ENCODE results near the gene MPG.

The MPG gene

DNA sequence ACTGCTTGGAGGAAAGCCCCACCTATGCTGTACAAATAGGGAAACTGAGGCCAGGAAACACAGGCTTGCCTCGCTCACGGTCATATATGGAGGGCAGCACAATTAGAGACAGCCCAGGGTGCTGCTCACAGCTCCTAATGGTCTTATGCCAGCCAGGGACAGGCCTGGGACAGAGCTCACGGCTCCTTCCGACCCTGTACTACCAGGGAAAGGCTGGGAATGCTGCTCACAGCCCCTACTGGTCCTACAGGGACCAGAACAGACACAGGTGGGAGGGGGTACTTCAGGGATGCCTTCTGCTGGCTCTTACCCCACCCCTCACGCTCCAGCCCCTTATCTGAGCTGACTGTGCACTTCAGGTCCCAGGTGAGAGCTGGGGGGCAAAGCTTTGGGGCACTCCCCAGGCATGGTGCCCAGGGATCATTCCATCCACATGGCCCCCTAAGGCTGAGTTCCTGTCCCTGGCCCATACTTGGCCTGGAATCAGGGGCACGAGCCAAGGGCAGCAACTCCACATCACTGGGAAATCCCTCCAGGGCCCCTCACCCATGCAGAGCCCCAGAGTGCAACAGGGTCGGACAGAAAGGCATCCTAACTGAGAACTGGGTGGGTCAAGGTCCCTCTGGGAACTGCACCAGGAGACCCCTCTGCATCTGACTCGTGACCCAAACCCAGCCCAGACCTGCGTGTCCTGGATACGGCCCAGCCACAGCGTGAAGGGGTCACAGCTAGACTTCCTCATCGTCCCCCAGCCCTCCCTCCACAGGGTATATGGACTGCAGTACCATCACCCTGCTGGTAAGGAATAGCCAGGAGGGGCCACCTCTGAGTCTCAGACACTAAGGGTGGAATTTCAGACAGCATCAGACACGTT, 11.5 kb upstream of the MPG start:
- DNase-seq (ENCODE audit: low read depth in 2 of 3, low spot score in 2 of 3), result no peak

GRCh38 chr16:67183-67791, 10.7 kb upstream of the MPG start:
- DNase-seq (ENCODE audit: low read depth in 2 of 3, low spot score in 2 of 3), result no peak

- DNase-seq (ENCODE audit: low read depth in 2 of 3, low spot score in 2 of 3), result no peak
These were observed 9.9 kb upstream of the MPG start for GRCh38 chr16:67884-68789.

DNA sequence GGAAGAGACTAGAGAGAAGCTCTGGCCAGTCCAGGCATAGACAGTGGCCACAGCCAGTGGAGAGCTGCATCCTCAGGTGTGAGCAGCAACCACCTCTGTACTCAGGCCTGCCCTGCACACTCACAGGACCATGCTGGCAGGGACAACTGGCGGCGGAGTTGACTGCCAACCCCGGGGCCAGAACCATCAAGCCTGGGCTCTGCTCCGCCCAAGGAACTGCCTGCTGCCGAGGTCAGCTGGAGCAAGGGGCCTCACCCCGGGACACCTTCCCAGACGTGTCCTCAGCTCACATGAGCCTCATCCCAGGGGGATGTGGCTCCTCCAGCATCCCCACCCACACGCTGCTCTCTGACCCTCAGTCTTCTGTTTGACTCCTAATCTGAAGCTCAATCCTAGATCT, 8.8 kb upstream of the MPG start:
- no peak for DNase-seq (ENCODE audit: low read depth in 2 of 3, low spot score in 2 of 3)

- DNase-seq (ENCODE audit: low read depth in 2 of 3, low spot score in 2 of 3), result no peak
These were observed 6.8 kb upstream of the MPG start for GRCh38 chr16:71210-71539.

GRCh38 chr16:71540-72401, 6.3 kb upstream of the MPG start:
- DNase-seq (ENCODE audit: low read depth in 2 of 3, low spot score in 2 of 3), result no peak

DNA sequence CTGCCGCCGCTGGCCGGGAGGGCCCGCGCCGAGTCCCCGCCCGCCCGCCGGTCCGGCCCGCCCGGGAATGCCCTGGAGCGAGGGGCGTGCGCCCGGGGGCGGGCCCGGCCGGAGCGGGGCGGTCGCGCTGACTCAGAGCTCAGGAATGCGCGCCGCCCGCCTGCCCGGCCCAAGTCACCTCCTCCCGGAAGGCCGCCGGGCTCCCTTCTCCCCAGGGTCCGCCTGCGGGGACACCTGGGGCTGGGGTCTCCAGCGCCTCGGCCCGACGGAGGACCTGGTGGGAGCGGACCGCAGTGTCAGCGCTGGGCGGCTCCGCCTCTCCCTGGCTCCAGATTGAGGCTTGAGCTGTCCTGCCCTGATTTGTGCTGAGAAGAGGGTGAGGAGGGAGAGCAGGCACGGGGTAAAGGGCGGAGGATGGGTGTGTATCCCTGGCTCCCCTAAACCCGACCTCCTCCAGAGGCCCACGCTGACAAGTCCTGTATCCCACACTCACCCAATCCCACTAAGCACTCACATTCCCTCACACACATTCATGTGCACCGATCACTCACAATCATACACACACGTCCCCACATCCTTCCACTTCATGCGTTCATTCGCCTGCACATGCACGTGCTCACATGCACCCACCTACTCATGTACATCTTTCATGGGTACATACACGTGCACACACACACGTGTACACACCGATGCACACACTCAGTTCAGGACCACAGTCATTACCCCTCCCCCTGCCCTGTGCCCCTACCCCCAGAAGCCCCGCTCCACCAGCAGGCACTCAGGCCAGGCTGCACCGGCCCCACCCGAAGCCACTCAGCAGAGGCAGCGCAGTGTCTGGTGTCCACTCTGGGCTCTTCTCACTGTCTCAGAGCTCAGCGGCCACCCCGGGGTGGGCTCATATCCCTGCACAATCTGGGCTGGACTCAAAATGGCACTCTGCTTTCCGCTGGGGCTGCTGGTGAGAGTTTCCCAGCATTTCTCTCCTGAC, 5.2 kb upstream of the MPG start, which contains the start of gene RHBDF1:
RHBDF1 (minus strand) TSS at position 71 of the 988 bp plus-strand sequence. CDS start 7,616 bp downstream, outside the sequence.
- no peak for DNase-seq (ENCODE audit: low read depth in 2 of 3, low spot score in 2 of 3)

DNA sequence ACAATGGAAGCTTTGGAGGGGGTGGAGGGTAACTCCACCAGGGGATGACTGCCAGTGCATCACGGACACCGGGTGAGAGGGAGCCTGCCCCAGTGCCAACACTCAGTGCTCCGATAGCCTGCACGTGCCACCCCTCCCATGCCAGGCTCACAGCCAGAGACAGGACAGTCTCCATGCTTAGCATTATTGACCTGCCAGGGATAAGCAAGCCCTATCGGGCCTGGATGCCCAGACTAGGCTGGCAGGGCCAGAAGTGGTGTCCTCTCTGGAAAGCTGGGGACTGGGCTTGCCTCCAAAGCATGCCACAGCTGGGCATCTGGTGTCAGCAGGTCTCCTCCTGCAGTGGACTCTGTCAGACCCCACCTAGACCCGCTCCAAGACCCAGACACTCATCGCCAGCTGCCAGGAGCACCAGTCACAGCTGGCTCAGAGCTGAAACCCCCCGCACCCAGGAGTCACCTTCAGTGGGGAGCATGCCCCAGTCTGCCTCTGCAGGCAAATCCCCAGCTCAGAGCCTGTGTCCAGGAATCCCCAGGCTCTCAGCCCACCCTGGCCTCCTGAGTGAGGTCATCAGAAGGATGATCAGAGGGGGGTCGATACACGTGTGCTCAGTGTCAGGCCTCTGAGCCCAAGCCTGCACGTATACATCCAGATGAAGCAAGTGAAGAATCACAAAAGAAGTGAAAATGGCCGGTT, 3.8 kb upstream of the MPG start:
- DNase-seq (ENCODE audit: low read depth in 2 of 3, low spot score in 2 of 3), result no peak

DNA sequence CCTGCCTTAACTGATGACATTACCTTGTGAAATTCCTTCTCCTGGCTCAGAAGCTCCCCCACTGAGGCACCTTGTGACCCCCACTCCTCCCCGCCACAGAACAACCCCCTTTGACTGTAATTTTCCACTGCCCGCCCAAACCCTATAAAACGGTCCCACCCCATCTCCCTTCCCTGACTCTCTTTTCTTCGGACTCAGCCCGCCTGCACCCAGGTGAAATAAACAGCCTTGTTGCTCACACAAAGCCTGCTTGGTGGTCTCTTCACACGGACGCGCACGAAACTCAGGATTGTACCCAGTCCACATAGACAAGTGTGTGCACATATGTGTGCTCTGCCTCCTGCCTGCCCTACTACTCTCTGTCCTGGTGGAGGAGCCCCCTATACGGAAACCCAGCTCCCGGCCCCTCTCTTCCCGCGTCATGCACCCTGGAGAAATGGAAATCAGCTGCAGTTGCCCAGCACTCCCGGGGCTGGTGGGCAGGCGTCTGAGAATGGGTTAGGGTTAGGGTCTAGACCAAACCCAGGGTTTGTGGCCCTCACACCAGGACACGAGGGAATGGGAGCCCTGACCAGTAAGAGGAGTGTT, 3.2 kb upstream of the MPG start:
- no peak for DNase-seq (ENCODE audit: low read depth in 2 of 3, low spot score in 2 of 3)

- no peak for DNase-seq (ENCODE audit: low read depth in 2 of 3, low spot score in 2 of 3)
These were observed 2.2 kb upstream of the MPG start for GRCh38 chr16:75580-76501.

DNA sequence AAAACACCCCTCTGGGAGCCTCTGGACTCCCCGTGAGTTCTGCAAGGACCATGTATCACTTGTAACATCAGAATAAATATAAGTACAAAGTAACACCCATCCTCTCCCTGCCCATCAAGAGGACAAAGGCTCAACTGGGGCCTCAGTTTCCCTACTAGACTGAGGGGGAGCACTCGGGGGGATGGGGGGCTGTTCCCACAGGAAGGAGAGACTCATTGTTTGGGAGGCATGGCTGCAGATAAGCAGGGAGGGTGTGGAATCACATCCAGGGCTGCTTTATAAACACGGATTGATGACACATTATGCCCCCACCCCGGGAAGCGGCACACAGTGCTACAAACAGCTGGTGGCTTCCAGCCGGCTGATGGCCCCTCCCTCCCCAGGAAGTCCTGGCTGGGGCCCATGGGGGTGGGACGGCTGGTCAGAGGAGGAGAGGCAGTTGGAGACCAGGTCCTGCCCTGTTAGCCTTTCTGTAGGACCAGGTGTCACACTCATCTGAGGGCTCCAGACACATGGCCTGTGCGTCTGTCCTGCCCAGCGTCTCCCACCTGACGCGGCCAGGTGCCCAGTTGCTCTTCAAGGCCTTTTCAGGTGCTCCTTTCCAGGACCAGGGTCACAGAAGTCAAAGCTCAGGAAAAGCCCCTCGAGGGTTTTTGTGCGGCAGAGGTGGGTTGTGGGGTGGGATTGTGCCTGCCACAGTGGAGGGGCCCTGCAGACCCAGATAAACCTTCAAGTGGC, 1.3 kb upstream of the MPG start:
- DNase-seq (ENCODE audit: low read depth in 2 of 3, low spot score in 2 of 3), result no peak

DNA sequence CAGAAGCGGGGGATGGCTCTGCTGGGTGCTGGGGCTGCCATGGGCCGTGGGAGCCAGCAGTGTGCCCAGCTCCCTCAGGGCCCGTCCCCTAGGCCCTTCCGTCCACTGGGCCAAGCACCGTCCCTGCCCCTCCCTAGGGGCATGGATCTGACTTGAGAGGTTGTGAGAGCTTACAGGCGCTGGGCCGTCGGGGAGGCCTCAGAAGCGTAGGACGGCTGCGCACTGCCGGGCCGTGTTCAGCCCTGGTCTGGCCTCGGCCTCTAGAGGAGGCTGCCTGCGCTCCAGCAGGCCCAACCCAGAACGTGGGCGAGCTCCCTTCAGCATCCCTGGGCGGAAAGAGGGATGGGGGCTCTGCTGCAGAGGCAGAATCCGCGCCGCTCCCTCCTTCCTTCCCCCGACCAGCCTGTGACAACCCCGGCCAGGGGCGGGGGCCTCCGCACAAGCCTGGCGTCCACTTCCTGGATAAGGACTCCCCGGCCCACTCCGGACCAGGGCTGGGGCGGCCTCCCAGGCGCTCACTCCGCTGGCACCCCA, 685 bp upstream of the MPG start:
- DNase-seq (ENCODE audit: low read depth in 2 of 3, low spot score in 2 of 3), result peak in 1 of 3 experiments; percentile 39

DNA sequence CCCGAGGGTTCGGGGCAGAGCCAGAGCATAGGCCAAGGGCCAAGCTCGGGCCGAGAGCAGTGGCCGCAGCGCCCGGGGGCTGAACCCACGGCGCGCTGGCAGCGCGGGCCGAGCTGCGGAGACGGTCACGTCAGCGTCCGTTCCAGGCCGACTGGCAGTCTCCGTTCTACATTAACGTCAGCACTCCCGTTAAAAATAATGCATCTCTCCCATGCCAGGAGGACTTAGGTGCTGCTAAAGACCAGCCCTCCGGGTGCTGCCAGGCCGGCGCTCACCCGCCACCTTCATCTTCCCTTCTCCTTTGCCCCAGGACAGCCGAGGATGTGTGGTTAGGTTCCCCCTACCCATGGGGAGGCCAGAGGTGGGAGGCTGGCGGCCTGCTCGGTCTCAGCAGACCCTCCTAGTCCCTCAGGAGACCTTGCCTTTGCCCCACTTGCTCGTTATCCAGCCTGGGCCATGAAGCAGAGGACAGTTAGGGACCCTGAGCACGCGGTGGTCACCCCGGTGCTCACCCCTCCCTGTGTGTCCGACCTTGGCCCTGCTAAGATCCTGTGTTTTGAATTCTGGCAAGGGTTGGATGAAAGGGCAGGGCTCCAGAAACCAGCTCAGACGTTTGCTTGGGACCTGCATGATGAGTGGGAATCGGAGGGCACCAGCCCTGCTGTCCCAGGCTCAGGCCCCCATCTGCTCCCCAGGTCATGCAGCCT, 572 bp downstream of the MPG start:
- DNase-seq (ENCODE audit: low read depth in 2 of 3, low spot score in 2 of 3), result no peak

GRCh38 chr16:79151-80054, 1.4 kb downstream of the MPG start:
- DNase-seq (ENCODE audit: low read depth in 2 of 3, low spot score in 2 of 3), result no peak

DNA sequence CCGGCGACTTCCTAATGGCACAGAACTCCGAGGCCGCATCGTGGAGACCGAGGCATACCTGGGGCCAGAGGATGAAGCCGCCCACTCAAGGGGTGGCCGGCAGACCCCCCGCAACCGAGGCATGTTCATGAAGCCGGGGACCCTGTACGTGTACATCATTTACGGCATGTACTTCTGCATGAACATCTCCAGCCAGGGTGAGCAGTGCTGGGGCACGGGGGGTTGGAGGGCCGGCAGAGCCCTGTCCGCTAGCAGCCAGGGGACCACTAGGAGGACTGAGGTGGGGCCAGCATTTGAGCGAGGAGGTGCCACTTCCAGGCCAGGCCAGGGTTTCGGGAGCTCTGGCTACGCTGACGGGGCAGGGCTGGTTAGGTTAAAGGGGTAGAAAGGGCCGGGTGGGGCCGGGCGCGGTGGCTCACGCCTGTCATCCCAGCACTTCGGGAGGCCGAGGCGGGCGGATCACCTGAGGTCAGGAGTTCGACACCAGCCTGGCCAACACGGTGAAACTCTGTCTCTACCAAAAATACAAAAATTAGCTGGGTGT, 5.1 kb downstream of the MPG start:
- DNase-seq (ENCODE audit: low read depth in 2 of 3, low spot score in 2 of 3), result no peak
